Stimulated activated CD8-positive, alpha-beta memory T cell treated with anti-CD3 and anti-CD28 coated beads, Interleukin-12 subunit alpha, Interleukin-12 subunit beta, amount 100 ng/mL, for 1 hour (primary cell): ENCODE measurements around the gene PDE2A.
A peak's percentile ranks its signal among the peaks of the same experiment; 100 is the strongest.

ENCODE experiments used
- DNase-seq: peaks from one replicate; pipeline ENCODE4 v3.0.0-alpha.2; 2020; ENCODE audit warnings: low read depth

Gene PDE2A

GRCh38 chr11:72609045-72609444, 65.2 kb downstream of the PDE2A start:
- no peak for DNase-seq

- no peak for DNase-seq
These were observed 66.7 kb downstream of the PDE2A start for GRCh38 chr11:72607496-72607895.

- DNase-seq, result no peak
These were observed 67.3 kb downstream of the PDE2A start for GRCh38 chr11:72606748-72607468.

GRCh38 chr11:72605973-72606747, 68.1 kb downstream of the PDE2A start:
- DNase-seq, result no peak

GRCh38 chr11:72604256-72604655, 70.0 kb downstream of the PDE2A start:
- DNase-seq, result no peak

GRCh38 chr11:72602250-72602904, 71.8 kb downstream of the PDE2A start:
- DNase-seq, result no peak

- no peak for DNase-seq
These were observed 73.7 kb downstream of the PDE2A start for GRCh38 chr11:72600557-72600956.

GRCh38 chr11:72599325-72600117, 74.7 kb downstream of the PDE2A start:
- DNase-seq, result no peak

- no peak for DNase-seq
These were observed 75.3 kb downstream of the PDE2A start for GRCh38 chr11:72598906-72599305.

- DNase-seq, result no peak
These were observed 75.8 kb downstream of the PDE2A start for GRCh38 chr11:72598466-72598865.

- no peak for DNase-seq
These were observed 76.5 kb downstream of the PDE2A start for GRCh38 chr11:72597721-72598120.

GRCh38 chr11:72595292-72595684, 78.9 kb downstream of the PDE2A start:
- DNase-seq, result no peak

- no peak for DNase-seq
These were observed 79.5 kb downstream of the PDE2A start for GRCh38 chr11:72594493-72595291.

GRCh38 chr11:72592698-72593495, 81.3 kb downstream of the PDE2A start:
- no peak for DNase-seq

GRCh38 chr11:72591785-72592502, 82.3 kb downstream of the PDE2A start:
- peak; percentile 24 for DNase-seq

- no peak for DNase-seq
These were observed 83.2 kb downstream of the PDE2A start for GRCh38 chr11:72591023-72591422.

- DNase-seq, result no peak
These were observed 84.1 kb downstream of the PDE2A start for GRCh38 chr11:72589802-72590761.
